GM21360 (cell line): ENCODE results near the gene TRERF1.

Experiments used
- ATAC-seq: cut with Tn5 transposase; IDR thresholded peaks from one replicate; pipeline ENCODE4 v1.9.1; 2021; ENCODE audit warnings: mild to moderate bottlenecking, moderate library complexity; ENCODE audit not compliant: unreplicated experiment

TRERF1 gene

DNA sequence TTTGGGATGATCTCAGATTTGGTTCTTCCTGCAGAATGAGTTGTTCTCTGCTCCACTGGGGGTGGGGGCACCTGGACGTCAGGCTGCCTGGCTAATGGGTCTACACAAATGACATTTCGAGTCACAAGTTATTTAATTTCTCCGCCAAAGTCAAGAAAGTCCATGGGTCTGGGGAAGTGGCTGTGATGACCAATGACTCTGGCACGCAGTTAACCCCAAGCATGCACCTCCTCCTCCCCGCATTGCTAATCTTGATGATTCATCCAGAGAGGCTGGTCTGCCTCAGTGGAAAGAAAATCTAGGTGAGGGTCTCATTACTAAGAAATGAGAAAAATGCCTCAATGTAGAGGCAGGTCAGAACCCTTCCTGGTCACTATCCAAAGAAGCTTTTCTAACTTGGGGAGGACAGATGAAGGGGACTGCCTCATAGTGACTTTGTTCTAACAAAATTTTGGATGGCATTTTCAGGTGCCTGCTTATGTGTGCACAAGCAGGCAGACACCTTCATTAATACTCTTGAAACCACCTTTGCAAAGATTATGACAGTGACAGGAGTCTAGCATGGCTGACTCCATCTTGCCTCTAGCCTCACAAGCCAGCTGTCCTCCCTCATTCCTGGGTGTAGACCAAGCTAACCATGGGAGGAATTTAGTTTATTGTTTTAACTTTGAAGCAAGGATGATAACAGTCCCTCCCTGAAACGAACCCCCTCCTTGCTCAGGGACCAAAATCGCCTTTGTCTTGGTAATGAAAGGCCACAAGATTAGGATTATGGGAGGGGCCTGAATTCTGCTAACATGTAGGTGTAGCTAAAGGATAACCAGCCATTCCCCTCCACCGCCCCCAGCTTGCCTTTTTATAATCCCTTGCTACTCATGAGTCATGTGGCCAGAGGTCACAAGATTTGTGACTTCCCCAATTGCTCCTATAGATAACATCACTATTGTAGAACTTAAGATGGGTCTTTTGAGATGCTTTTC lies 135.4 kb downstream of the TRERF1 start:
- no peak for ATAC-seq

DNA sequence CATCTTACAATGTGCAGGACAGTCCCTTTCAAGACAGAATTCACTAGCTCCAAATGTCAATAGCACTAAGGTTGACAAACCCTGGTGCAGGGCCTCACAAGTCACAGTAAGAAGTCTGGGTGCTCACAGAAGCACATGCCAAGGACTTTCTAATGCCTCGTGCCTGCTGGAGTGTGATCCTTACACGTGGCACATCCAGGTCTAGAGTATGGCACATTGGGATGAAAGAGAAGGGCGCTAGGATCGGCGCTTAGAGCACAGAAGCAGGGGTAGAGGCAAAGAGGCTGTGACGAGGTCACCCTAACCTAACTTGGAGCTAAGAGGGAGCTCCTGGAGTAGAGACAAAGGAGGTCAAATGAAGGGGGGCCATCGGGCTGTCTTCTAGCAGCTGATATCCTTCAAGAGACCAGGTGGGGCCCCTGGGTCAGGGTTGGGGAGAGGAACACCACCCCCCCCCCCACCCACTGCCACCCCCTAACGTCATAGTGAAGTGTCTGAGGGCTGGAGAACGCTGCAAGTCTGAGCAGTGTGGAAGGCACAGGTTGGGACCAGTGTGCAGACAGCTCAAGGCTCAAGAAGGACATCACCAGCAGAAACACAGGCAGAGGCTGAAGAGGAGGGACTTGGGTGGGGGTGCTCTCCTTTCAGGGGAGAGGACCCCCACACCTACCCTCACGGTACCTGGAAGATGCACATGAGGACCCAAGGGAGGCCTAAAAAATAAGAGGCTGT lies 136.3 kb downstream of the TRERF1 start:
- ATAC-seq: no peak

DNA sequence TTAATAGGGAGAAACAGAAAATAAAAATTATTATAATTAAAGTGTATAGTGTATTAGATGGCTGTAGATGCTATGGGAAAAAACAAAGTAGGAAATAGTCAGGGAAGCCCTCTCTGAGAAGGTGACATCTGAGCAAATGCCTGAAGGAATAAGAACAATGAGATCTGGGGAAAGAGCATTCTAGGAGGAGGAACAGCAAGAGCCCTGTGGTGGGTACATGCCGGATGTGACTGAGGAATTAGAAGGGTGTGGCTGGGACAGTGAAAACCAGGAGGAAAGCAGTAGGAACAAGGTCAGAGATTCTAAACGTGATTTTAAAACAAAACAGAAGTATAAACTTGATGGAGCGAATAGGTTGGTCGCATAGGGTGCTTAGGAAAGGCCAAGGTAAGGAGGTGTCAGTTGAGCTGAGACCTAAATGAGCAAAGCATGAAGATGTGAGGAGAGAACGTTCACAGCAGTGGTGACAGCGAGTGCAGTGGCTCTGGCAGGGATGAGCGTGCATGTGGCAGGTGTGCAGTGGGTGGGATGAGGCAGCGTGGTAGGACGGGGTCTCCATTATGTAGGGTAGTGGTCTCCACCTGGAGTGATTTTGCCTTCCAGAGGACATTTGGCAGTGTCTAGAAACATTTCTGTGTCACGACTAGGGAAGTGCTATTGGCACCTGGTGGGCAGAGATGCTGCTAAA lies 137.0 kb downstream of the TRERF1 start:
- ATAC-seq: no peak

DNA sequence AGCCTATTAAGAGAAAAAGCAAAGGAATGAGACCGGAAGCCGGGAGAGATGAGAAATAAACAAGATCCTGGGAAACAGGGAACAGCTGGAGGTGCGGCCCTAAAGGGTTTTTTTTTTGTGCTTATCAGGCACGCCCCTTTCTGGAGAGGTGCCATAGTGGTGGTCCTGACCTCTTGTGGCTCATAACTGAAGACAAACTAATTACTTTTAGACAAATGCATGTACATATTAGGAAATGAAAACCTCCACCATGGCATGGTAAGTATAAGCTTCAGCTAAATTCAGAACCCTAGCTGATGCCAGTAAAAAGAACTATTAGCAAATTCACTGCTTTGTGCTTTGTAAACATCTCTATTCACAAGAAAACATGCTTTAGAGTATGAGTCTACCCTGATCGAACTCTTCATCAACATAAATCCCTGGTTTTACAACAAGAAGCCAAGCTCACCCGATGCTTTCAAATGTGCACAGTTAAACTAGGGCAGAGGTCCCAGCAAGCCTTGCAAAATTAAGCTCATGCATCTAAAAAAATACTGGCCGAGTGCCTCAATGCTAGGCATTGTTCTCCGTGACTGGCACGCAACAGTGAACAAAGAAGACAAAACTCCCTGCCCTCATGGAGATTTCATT lies 137.7 kb downstream of the TRERF1 start:
- ATAC-seq: no peak

DNA sequence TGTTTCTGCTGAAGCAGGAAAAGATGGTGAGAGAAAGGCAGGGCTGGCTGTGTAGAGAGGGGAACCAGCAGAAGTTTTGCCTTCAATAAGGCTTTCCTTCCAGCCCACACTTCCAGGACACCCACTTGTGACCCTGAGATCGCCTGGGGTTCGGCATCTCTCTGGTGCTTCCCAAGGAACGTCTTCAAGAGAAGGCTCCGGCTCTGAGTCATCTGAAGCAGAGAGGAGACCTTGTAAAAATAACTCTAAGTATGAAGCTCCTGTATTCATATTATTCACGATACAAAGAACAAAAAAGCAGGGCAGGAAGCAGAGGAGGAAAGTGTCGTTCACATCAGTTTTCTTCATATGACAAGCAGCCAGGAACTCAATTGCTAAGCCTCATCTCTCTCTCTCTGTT lies 138.7 kb downstream of the TRERF1 start:
- no peak for ATAC-seq

DNA sequence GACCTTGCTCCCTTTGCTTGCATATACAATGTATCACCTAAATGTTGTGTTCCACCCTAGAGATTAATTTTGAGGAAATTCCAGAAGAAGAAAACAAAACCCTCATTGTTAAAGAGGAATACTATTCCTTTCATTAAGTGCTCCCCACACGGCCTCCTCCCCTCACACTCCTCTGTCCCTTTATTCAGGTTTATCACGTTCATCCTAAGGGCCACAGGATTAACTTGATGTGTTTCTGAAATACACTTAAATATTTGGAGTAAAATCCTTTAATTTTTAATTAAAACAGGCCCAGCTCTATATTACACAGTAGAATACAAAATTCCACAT lies 144.6 kb downstream of the TRERF1 start:
- no peak for ATAC-seq

DNA sequence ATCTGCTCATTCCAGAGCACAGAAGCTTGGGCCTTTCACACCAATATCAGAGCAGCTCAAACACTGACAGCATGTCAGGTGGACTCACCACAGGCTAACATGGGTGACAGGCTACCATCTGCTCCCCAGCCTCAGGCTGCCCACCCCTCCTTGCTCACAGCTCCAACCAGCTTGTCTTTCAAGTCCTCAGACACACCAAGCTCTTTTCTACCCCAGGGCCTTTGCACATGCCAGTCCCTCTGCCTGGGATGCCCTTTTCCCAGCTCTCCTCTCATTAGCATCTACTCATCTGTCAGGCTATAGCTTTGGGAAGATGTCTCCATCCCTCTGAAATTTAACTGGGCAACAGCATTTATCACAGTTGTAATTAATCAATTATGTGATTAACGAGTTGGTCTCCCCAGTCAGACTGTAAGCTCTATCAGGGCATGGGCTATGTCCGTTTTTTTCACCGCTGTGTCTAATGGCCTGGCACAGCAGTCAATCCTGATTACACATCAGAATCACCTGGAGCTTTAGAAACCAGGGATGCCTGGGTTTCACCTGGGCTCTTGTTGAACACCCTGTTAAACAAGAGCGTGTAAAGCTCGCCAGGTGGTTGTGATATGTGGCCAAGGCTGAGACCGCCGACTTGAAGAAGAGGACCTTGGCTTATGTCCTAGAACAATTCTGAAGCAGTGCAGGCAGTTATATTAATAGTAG lies 145.1 kb downstream of the TRERF1 start:
- no peak for ATAC-seq

DNA sequence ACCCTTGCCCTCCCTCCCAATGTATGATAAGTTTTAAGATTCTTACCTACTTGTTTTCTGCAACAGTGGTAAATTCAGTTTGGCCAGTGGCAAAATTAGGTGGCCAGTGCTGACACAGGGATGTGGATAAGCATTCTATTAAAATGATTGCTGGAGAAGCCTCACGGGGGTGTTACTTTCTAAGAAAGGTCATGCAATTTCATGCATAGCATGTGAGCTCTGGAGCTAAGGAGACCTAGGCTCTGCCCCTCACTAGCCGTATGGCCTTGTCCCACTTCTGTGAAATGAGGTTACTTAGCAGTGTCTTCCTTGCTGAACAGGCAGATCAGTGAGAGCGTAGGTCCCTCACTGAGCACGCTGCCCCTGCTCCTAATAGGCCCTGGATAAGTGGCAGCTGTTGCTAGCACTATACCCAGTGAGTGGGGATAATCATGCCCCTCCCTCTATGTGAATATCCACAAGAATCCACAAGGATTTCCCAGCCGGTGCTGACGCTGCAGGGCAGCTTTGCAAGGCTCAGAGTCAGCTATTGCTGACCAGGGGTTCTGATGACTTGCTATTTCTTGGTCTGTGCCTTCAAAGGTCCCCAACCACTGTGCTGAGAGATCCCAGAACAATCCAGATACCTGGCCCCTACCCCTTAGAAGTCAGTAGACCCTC lies 147.5 kb downstream of the TRERF1 start:
- ATAC-seq: no peak

DNA sequence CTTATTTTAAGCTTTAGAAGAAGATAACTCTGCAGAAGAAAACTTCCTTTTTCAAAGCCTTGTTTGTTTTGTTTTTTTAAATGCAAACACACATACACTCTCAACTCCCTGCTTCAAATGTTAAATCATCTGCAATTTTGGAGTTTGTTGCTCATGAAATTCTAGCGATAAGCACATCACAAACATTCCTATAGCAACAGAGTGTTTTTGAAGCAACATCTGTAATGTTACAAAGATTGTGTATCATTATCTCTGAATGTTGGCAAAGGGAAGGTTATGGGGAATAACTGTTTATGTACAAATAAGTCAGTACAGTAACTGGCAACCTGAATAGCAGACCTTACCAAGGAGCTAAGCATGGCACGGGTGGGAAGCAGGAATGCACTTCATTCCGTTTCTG lies 149.3 kb downstream of the TRERF1 start:
- no peak for ATAC-seq

DNA sequence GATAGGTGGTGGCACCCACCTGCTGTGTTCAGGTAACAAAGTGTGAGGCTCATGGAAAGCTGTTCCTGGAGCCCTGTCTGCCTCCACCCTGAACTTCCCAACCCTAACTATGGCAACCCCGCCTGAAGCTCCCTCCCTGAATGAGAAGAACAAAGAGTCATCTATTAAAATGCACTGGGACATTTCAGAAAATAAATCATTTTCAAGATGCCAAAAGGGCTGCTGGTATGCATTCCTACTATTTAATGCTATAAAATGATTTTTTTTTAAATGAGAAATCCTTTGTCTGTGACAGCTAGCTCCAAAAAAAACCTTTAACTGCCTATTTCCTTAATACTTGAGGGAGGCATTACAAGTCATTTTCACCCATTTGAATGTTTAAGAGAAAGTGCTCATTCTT lies 149.7 kb downstream of the TRERF1 start:
- no peak for ATAC-seq

DNA sequence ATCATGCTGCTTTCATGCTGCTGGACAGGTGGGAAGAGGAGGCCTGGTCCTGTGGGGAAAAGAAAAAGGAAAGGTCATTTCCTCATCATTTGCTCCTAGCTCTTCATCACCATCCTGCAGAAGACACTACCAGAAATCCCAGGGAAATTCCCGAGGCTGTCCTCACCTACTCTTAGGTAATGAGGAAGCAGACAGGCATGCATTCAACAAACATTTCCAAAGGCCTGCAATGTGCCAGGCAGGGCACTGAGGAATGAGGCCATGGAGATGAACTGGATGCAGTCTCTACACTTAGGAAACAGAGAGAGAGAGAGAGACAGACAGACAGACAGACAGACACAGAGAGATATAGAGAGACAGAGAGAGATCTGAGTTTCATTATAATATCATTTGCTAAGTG lies 151.0 kb downstream of the TRERF1 start:
- ATAC-seq: no peak

DNA sequence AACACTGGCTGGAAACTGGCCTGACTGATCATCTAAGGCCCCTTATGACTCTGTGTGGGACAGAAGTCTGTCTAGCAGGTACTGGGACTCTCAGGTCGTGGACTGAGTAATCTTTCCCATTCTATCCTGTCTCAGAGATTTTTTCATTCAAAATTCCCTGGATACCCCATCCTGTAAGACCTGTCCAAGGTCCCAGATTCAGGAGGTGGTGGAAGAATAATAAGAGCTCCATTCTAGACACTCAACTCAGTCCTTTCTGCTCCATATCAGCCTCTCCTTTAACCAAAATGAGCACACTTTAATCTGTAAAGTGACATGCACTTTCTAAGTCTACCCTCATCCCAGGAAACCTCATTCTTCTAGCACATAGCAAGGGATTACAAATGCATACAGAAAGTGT lies 151.5 kb downstream of the TRERF1 start:
- ATAC-seq: no peak

DNA sequence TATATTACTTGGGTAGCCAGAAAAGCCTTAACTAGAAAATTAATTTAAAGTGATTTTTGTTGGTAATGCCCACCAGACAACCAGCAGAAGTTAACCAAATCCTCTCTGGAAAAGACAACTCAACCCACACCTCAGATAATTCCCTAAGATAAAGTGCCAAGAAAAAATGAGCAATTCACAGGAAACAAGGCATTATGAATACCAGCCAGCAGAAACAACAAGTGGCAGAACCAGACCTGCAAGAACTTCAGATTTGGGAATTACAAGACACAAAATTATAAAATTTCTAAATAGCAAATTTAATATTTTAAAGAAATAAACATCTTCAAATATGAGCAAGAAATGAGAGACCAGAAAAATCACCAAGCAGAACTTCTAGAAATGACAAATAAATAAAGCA lies 154.1 kb downstream of the TRERF1 start:
- no peak for ATAC-seq

DNA sequence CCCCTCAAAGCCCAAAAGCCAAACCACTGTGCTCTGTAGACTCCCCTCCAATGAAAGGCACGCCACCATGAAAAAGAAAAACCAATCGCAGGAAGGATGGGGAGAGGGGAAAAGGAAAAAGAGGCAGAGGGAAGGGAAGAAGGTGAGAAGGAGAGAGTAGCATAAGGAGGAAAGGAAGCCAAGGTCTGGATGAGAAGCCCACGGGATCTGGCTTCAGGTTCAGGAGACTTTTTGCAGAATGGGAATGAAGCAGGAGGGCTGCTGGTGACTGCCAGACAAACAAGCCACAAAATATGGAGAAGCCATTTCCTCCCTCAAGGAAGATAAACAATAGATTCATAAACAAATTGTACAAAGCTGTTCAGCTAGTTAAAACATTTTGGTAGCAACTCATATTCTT lies 155.1 kb downstream of the TRERF1 start:
- ATAC-seq: no peak

DNA sequence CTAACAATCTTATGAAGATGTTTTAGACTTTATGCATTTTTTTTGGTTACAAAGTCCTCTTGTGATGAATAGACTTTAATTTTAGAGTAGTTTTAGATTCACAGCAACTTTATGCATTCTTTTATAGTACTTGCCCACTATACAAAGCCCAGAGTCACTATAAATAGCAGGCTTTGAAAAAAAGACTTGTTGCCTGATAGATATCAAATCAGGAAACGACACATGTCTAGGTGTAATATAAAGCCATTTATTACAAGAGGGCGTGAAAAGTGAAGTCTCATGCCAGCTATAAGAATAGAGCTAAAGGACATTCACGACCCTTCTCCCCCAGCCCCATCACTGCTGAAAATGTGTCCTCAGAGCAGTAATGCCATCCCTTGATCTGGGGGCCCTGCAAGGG lies 156.0 kb downstream of the TRERF1 start:
- no peak for ATAC-seq

DNA sequence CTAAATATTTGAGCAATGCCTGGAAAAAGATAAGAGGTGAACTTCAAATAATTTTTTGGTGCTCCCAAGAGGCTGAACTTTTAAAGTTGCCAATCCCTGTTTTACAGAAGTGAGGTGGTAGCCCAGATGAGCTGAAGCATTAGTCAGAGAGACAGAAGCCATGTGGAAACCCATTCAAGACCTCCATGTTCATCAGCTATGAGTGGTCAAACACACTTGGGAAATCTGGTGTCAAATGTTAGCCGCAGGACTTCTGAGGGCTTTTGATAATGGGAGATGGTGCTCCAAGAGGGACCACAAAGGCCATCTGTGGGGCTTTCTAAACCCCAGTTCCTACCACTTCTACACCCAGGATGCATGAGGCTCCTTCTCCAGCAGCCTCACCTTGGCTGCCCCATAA lies 156.5 kb downstream of the TRERF1 start:
- no peak for ATAC-seq

DNA sequence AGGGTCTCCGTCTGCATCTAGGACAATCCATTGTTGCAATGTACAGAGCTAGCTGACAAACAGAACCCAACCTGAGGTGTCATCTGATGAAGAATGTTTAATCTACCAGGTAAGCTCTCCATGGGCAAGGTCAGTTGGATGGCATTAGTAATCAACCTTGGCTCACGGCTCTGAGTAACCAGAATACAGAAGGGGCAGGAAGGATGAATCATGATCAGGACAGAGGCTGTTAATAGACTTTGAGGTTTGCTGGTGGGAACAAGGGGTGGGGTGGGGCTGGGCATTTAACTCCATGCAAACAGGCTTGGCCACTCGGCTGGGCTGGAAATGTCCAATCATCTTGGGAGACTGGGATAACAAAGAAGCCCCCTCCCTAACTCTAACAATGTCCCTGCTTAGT lies 157.0 kb downstream of the TRERF1 start:
- ATAC-seq: no peak

DNA sequence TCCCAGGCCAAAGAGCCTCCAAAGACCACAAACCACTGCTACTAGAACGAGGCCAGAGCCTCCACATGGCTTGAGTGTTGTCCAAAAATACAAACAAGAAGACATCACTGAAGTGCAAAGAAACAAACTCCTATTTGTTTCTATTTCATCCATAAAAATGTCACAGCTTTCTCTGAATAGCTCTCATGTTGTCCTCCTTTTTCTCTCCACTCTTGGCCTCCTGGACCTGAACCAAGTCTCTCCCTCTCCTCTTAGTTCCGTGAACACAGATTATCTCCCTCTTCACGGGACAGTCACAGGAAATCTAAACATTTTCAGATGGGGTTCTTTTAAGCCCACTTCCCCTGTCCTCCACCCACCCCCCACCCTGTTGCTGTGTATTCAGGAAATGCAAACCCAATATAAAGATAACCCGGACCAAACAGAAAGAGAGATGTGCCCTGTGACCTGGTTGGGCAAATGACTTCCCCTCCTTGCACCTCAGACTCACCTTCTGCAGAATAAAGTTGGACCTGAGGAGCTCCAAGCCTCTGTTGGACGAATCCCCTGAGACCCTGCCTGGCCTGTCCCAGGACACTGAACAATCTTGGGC lies 158.2 kb downstream of the TRERF1 start:
- ATAC-seq: no peak

DNA sequence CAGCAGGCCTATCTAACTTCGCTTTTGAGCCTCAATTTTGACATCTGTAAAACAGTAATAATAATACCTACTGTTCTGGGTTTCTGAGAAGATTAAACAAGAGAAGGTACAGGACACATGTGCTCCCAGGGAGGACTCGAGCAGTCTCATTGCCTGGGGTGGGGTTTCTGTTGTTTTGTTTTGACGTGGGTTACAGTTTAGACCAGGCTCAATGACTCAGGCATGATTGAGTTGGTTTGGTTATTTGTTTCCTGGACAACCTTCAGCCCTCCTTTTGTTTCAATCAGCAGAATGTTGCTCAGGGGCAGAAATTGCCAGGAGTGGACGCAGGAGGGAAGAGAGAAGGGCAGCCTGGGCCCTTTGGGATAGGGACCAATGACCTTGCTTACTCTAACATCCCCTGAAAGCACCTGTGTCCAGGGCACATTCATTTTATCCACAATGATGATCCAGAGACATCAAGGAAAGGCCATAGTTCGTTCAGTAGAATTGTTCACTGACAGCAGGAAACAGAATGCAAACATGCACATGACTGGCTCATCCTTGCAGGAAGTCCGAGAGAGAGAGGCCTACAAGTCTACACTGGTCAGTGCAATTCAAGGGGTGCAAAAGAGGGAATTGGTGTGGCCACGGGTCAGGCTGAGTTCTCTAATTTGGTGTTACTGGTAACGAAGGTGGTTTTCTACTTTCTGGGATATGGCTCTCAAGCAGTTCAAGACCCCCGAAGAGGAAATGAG lies 159.6 kb downstream of the TRERF1 start:
- ATAC-seq: no peak
